Measurements from ENCODE around the gene VCAN.

The VCAN gene

DNA sequence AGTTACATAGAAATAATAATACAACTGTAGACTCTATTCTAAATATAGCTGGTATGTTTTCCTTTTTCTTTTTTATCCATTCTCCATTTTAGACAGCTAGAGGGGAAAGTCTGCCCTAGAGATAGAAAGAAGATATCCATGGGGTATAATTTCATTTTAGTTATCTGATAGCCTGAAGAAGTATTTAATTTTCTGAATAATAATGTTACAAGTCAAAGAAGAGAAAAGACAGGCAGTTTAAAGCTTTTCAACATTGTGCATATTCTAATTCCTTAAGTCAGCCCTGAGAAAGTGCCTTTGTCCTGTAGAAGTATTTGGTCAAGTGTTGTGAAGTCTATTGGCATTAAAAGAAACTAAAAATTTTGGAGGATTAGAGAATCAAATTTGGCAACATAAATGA lies 2.5 kb upstream of the VCAN start:
- DNase-seq = no peak

GRCh38 chr5:83470526-83471404 lies 779 bp upstream of the VCAN start:
- DNase-seq = no peak

DNA sequence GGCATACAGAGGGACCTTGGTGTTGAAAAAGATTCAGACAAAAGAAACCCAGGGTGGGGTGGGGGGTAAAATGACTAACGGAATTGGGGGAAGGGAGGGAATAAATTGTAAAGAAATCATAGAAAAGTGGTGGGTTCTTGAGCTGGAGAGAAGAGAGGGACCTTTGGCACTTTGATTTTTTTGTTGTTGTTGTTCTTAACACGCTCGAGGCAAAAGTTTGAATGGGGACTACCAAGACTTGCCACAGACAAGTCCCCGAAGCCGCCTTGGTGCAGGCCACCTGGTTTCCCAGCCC lies 616 bp downstream of the VCAN start:
- no peak for DNase-seq

GRCh38 chr5:83472508-83473345 lies 1.2 kb downstream of the VCAN start:
- DNase-seq = no peak

GRCh38 chr5:83473346-83474160 lies 2.0 kb downstream of the VCAN start:
- DNase-seq = peak; percentile 38

DNA sequence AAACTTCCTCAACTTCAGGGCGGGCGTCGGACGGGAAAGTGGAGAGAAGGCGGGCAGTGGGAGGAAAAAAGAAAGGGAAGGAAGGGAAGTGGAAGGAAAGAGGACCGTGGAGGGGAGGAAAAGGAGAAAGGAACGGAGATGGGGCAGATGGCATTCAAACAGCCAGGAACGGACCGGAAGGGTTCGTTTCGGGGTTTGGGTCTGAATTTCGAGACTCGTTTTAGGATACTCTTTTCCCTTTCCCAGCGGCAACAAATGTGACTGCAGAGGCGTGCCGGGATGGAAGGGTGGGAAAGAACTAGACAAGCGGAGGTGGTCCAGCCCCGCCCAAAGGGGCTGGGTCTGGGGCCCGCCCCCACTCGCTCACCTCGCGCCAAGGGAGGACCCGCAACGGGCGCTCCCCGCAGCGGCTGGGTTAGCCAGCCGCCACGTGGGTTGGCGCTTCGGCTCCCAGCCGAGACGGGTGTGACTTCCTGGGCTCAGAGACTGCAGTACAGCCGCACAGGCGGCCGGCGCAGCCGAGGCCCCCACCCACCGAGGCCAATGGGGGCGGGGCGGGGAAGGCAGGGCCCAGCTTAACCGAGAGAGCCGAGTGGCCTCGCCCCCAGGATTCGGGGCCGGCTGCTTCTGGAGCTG lies 2.7 kb downstream of the VCAN start:
- DNase-seq = peak; percentile 19

DNA sequence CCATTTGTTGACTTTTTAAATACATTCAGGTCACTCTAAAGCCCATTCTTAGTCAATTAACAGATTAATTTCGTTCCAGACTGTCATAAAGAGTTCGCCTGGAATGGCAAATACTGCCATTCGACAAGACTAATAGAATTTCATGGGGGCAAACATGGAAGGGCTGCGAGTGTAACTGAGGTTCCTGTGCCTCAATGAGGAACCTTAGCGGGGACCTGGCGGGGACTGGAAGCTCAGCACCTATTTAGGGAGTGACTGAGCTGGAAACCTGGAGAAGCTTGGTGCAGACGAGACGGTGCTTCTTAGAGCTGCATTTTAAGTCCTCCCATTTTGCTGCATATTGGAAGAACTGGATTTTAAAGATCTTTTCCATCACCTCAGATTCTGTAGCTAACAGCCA lies 3.4 kb downstream of the VCAN start:
- DNase-seq = no peak

GRCh38 chr5:83475391-83475863 lies 3.9 kb downstream of the VCAN start:
- no peak for DNase-seq

DNA sequence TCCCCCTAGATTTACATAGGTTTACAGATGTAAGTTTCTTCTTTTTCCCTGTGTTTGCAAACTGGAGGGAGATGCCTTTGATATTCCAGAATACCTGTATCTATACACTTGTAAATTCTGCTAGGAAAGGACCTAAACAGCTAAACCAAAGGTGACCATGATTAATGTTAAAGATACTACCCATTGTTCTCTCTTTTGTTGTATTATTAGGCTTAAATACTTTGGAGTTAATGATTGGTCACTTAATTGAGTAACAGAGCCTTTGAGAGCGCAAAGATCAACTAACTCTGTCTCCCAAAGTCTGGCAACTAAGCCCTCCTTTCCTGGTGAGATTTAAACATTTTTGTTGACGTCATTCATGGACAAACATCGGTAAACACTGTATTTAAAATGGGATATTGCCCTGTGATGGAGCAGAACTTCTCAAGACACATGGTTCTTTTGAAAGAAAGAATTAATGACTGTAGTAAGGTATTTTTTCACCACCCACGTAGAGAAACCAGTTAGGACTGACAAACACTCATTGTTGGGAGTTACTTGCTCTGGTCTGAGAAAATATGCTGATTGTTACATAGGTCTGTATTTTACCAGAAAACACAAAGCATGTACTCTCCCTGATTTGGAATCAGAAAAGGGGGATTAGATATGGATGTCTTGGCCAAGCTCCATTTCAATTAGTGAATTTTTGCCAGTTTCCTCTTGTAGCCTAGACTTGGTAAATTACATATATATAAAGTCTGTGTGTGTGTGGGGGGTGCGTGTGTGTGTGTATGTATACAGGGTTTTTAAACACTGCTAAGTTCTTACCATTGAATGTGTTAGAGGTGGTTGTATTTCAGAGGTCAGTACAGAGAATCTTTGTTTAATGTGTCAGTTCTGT lies 4.6 kb downstream of the VCAN start:
- DNase-seq = no peak

GRCh38 chr5:83482961-83483360 lies 11.4 kb downstream of the VCAN start:
- DNase-seq = no peak

GRCh38 chr5:83484294-83484693 lies 12.8 kb downstream of the VCAN start:
- no peak for DNase-seq

GRCh38 chr5:83485842-83486241 lies 14.3 kb downstream of the VCAN start:
- no peak for DNase-seq

DNA sequence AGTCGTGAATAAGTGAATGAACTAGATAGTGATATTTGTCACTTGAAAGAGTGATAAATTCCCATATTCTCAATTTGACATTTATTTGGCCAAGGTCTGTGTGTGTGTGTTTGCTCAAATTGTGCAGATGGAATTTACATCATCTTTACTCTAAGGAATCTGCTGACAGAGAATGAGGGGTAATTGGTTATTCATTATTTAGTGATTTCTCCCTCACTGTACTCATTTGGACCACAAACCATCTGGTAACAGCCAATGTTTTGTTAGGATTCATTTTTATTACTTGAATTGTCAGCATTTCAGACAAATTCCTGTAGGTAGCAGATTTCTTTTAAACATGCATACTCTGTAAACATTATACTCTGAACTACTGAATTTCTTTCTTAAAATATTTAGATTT lies 15.6 kb downstream of the VCAN start:
- DNase-seq = no peak

DNA sequence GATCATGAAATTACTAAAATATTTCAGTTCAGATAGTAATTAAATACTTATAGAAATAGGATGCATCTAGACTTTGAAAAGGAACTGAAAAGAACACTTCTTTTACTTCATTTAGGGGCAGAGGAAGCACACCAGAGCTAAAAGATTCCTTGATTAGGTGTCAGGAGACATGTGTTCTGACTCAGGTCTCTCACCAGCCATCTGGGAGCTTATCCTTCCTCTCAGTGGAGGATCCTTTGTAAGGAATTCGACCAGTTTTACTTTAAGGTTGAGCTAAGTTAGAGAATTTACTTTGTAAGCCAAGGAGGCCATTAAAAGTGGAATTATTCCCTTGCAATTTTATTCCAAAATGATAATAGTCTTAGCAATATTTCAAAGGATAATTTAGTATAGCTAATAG lies 16.7 kb downstream of the VCAN start:
- DNase-seq = no peak

DNA sequence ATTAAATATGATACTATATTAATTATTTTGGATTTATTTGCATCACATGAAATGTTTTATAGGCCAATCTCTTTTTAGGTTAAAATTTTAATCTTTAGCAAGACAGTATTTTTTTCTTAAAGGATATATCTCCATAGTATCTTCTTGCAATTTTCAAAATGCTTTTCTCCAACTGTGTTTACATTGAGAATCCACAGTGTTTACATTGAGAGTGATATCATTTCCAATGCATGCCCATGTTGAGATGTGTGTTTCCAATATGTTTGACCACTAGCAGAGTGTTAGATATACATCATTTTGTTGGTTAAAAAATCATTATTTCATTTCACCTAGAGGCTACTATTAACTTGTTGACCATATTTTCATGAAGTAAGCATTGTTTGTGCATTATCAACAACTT lies 17.3 kb downstream of the VCAN start:
- DNase-seq = no peak

- no peak for DNase-seq
These were observed 18.7 kb downstream of the VCAN start for GRCh38 chr5:83490203-83490602.

DNA sequence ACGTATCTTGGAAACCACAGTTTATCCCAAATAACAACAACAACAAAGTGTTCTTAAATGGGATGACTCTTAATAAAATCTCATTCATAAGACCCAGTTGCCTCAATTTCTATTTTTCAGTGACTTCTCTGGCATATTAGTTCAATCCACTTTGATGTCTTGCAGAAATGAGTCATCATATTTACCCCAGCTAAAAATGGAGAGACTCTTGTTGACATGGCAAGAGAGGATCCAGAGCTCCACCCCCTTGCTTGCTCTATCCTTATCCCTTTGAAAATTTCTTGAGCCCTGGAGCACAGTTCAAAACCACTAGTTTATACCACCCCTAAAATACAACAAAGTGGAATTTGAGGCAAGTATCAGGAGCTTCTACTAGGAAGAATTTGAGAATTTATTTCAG lies 20.8 kb downstream of the VCAN start:
- DNase-seq = no peak

DNA sequence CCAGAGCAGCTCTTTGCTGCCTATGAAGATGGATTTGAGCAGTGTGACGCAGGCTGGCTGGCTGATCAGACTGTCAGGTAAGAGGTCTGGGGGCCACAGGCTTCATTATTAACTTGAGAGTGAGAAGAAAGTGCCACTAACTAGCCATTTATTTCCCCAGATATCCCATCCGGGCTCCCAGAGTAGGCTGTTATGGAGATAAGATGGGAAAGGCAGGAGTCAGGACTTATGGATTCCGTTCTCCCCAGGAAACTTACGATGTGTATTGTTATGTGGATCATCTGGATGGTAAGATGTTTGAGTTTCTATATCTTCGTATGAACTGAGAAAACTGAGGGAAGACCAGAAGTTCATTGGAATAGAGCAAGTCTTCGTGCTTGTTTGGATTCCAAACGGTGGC lies 22.1 kb downstream of the VCAN start:
- no peak for DNase-seq

GRCh38 chr5:83494087-83494620 lies 22.6 kb downstream of the VCAN start:
- no peak for DNase-seq

DNA sequence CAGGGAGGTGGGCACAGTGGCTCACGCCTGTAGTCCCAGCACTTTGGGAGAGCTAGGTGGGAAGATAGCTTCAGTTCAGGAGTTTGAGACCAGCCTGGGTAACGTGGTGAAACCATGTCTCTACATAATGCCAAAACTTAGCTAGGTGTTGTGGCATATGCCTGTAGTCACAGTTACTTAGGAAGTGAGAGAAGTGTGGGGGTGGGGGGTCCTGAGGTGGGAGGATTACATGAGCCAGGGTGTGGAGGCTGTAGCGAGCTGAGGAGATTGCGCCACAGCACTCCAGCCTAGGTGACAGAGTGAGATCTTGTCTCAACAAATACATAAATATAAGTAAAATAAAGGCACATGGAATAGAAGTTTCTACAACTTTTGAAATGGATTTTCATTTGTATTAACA lies 23.1 kb downstream of the VCAN start:
- no peak for DNase-seq

DNA sequence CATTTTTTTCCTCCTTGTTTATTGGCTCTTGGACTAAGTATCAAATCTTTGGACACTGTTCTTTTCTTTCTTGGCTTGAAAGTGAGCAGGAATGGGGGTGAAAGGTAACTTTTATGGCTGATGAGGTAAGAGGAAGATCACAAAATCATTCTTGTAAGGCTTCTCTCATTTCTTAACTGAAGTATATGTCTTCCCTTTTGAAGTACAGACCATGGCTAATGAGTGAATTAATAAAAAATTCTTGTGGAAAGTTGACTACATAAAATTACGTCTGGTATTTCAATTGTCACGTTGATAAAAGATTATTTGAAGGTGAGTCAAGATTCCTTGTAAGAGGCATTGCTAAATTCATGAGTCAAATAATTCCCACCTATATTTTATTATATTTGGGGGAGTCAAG lies 25.1 kb downstream of the VCAN start:
- no peak for DNase-seq

DNA sequence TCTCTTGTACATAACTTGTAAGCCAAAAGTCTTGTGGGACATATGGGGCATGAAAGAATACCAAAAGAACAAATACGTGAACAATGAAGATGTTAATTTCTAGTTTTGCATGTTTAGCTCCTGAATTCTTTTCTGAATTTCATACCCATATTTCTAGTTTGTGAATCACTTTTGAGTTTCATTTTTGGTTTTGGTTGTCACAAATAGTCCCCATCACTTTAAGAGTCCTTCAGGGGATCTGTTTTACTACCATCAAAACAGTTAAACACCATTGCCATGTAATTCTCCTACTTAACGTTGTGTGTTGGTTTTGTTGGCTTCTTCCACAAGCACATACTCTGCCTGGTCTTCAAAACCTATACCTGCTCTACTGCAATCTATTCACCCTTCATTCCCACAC lies 27.0 kb downstream of the VCAN start:
- DNase-seq = no peak
